AG04450 (cell line): ENCODE measurements around the gene TPSAB1. TPM values are rescaled to one million over a fixed set of nuclear protein-coding genes. Genes with fewer than 3 reads are reported as not detected.

Experiments used
- CTCF ChIA-PET: fragments of 300-600, 350-600 bp; formaldehyde crosslinking; extraction: SDS; loops from one replicate; lab custom pipeline; 2022; ENCODE audit warnings: antibody characterized with exemption, inconsistent platforms; lab: Charles Lee
- POLR2A ChIA-PET: fragments of 350-600 bp; formaldehyde crosslinking; extraction: SDS; loops from one replicate; lab custom pipeline; 2021; ENCODE audit warnings: antibody characterized with exemption, inconsistent platforms; lab: Yijun Ruan, JAX
- DNase-seq: peaks from one replicate; pipeline ENCODE4 v3.0.0-alpha.2; 2011; ENCODE audit warnings: low read depth, low spot score
- H3K27ac ChIP-seq: one replicate; pipeline ENCODE4 v1.5.1; 2012; ENCODE audit warnings: low read depth, low read length, control low read depth
- H3K27me3 ChIP-seq: one replicate; pipeline ENCODE4 v1.6.0; 2012; ENCODE audit warnings: low read length; ENCODE audit not compliant: control insufficient read depth, insufficient read depth
- H3K4me3 ChIP-seq: 2 replicates; pipeline ENCODE4 v1.5.1; 2011; ENCODE audit warnings: mild to moderate bottlenecking, low read depth, low read length, control low read depth
- H3K9me3 ChIP-seq: 2 replicates; pipeline ENCODE4 v1.5.1; 2012; ENCODE audit warnings: low read length; ENCODE audit not compliant: control insufficient read depth, insufficient read depth
- polyA plus RNA-seq: library from polyadenylated mRNA; depleted of rRNA; stranded (reverse); fragments of >200 nt; gene quantifications from 2 replicates; pipeline ENCODE4 v1.2.3, GENCODE V29; 2011
- TF ChIP-seq, protein P1 (sequence below): IDR thresholded peaks from 2 replicates; pipeline ENCODE4 v1.5.1; 2011; ENCODE audit warnings: low read depth, low read length, control low read depth, inconsistent platforms

Gene TPSAB1
- polyA plus RNA-seq, 1 experiment, result not detected

DNA sequence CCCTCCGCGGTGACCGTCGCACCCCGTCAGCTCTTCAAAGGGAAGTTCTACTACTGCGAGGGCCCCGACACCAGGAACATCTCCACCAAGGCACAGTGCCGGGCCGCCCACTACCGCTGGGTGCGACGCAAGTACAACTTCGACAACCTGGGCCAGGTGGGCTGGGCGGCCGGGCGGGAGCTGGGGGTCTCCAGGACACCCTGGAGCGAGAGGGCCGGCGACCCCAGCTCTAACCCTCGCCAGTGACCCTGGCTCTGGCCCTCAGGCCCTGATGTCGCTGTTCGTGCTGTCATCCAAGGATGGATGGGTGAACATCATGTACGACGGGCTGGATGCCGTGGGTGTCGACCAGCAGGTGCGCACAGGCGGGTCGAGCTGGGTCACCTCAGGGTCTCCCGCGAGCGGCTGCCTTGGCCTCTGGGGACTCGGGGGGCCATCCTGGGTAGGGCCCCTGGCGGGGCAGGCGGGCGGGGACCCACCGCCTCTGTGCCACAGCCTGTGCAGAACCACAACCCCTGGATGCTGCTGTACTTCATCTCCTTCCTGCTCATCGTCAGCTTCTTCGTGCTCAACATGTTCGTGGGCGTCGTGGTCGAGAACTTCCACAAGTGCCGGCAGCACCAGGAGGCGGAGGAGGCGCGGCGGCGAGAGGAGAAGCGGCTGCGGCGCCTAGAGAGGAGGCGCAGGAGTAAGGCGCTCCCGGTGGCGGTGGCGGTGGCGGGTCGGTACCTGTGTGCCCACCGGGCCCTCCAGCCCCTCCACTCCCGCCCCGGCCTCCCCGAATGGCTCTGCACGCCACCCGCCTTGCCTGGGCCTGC lies 28.8 kb upstream of the TPSAB1 start:
- ChIA-PET POLR2A (no interaction called here), CTCF (no interaction called here)
- Histone ChIP-seq H3K27me3 (no peaks in the 10 kb centered on the region), H3K27ac (no peak overlapping the region), H3K4me3 (no peak overlapping the region), H3K9me3 (peaks cover 34% of the 10 kb centered on the region; the same call in 1 of the 2 replicates)
- no peak for DNase-seq
- TF ChIP-seq, protein P1, sequence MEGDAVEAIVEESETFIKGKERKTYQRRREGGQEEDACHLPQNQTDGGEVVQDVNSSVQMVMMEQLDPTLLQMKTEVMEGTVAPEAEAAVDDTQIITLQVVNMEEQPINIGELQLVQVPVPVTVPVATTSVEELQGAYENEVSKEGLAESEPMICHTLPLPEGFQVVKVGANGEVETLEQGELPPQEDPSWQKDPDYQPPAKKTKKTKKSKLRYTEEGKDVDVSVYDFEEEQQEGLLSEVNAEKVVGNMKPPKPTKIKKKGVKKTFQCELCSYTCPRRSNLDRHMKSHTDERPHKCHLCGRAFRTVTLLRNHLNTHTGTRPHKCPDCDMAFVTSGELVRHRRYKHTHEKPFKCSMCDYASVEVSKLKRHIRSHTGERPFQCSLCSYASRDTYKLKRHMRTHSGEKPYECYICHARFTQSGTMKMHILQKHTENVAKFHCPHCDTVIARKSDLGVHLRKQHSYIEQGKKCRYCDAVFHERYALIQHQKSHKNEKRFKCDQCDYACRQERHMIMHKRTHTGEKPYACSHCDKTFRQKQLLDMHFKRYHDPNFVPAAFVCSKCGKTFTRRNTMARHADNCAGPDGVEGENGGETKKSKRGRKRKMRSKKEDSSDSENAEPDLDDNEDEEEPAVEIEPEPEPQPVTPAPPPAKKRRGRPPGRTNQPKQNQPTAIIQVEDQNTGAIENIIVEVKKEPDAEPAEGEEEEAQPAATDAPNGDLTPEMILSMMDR, result no peak

DNA sequence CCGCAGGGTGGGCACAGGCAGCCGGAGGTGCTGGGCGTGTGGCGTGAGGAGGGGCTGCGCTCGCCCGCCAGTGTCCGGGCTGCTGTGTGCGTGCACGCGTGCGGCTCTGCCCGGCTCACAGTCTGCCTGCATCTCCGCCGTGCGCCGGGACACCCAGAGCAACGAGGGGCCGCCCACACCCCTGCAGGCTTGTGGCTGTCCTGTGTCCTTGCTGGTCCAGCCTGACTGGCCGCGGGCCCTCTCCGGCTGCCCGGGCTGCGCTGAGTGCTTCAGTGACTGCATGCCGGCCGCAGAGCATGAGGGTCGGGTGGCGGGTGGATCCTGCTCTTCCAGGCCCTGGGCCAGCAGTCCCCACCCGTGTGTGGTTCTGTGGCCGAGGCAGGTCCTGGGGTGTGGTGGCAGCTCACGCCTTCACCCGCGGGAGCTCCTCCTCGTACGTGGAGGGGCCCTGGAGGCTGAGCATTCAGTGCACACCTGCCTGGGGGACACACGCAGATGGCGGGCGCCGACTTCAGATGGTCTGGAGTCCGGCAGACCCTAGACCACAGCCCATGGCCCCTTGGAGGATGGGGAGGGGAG lies 27.8 kb upstream of the TPSAB1 start:
- Histone ChIP-seq H3K4me3 (no peak overlapping the region), H3K27ac (no peak overlapping the region), H3K27me3 (no peaks in the 10 kb centered on the region), H3K9me3 (peaks cover 34% of the 10 kb centered on the region; the same call in 1 of the 2 replicates)
- TF ChIP-seq, protein P1, result no peak
- DNase-seq, result no peak
- POLR2A ChIA-PET, result no interaction called here
- CTCF ChIA-PET, result no interaction called here

DNA sequence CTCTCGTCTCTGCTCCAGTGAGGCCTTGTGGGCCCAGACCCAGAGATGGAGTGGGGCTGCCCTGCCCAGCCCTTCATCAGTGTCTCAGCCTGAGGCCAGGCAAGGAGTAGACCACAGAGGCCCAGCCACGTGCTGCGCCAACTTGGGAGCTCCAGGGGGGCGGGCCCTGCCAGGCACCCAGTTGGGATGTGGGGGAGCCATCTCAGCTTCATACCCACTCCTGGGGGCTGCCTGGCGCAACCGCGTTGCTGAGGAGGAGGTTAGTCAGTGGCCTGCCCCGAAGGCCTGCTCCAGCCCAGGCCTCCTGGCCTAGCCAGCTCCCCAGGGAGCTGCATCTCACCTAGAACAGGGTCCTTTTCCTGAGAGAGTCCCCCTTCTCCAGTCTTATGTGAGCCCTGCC lies 27.3 kb upstream of the TPSAB1 start:
- H3K27ac ChIP-seq, result no peak overlapping the region
- POLR2A ChIA-PET, result no interaction called here

DNA sequence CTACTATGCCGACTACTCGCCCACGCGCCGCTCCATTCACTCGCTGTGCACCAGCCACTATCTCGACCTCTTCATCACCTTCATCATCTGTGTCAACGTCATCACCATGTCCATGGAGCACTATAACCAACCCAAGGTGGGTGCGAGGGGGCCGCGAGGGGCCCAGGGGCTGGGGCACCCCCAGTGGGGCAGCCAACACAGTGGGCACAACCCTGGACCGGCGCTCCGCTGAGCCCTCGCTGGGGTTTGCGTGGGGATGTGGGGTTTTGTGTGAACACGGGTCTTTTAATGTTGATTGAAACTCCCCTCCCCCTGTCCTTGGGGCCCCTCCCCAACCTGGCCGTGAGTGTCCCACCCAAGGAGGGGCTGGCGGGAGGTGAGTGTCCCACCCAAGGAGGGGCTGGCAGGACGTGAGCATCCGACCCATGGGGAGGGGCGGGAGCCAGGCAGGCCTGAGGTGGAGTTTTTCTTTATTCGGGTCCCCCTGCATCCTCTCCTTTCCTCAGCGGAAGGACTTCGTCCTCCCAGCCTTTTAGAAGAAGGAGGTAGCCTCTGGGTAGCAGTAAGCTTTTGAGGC lies 26.6 kb upstream of the TPSAB1 start:
- Histone ChIP-seq H3K27ac (no peak overlapping the region), H3K9me3 (peaks cover 34% of the 10 kb centered on the region; the same call in 1 of the 2 replicates), H3K4me3 (no peak overlapping the region), H3K27me3 (no peaks in the 10 kb centered on the region)
- CTCF ChIA-PET, result no interaction called here
- no peak for DNase-seq
- POLR2A ChIA-PET, result no interaction called here
- TF ChIP-seq, protein P1, result no peak

More for the DNA sequence above, 27.3 kb upstream of the TPSAB1 start:
- no peak overlapping the region for H3K4me3 ChIP-seq
- no peaks in the 10 kb centered on the region for H3K27me3 ChIP-seq
- CTCF ChIA-PET, result no interaction called here
- TF ChIP-seq, protein P1, result no peak
- peaks cover 34% of the 10 kb centered on the region; the same call in 1 of the 2 replicates for H3K9me3 ChIP-seq
- no peak for DNase-seq

DNA sequence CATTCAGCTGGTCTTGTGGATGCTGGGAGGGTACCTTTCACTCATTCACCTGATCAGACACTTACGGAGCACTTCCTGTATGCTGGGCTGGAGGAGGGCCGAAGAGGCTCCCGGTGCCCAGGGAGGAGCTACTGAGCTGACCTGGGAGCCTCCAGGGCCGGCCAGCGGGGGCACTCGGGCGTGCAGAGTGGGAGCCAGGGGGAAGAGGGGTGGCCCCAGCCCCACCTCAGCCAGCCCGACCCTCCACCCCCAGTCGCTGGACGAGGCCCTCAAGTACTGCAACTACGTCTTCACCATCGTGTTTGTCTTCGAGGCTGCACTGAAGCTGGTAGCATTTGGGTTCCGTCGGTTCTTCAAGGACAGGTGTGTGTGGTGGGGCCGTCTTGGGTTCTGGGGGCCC lies 25.8 kb upstream of the TPSAB1 start:
- no peak overlapping the region for H3K4me3 ChIP-seq
- TF ChIP-seq, protein P1, result no peak
- H3K9me3 ChIP-seq, result peaks cover 28% of the 10 kb centered on the region; the same call in 1 of the 2 replicates
- CTCF ChIA-PET, result no interaction called here
- DNase-seq, result no peak
- POLR2A ChIA-PET, result no interaction called here
- H3K27me3 ChIP-seq, result no peaks in the 10 kb centered on the region
- H3K27ac ChIP-seq, result no peak overlapping the region
